GM23248 (cell line): Measurements from ENCODE around the gene VSX2. TPM values are rescaled to one million over a fixed set of nuclear protein-coding genes. Genes with fewer than 3 reads are reported as not detected.

ENCODE experiments used
- DNase-seq: peaks from one replicate; pipeline ENCODE4 v3.0.0-alpha.2; 2015
- H2AFZ ChIP-seq: fragments of 200-600 bp; sonication (generic); 2 replicates; pipeline ENCODE4 v1.6.1; 2016; ENCODE audit warnings: antibody characterized with exemption
- H3F3A ChIP-seq: fragments of 200-600 bp; sonication (generic); 2 replicates; pipeline ENCODE4 v1.6.1; 2016; ENCODE audit warnings: mild to moderate bottlenecking, antibody characterized with exemption, mixed run types; ENCODE audit not compliant: insufficient read depth
- H3K27ac ChIP-seq: fragments of 200-600 bp; sonication (generic); 2 replicates; pipeline ENCODE4 v1.5.1; 2016; ENCODE audit warnings: mild to moderate bottlenecking
- H3K27me3 ChIP-seq: fragments of 200-600 bp; sonication (generic); replicated peaks from 2 replicates; pipeline ENCODE4 v1.6.1; 2016; ENCODE audit warnings: mild to moderate bottlenecking; ENCODE audit not compliant: insufficient read depth
- H3K36me3 ChIP-seq: fragments of 200-600 bp; sonication (generic); 2 replicates; pipeline ENCODE4 v1.6.1; 2016; ENCODE audit warnings: low read depth, mild to moderate bottlenecking
- H3K4me1 ChIP-seq: fragments of 200-600 bp; sonication (generic); 2 replicates; pipeline ENCODE4 v1.6.1; 2016; ENCODE audit warnings: mild to moderate bottlenecking; ENCODE audit not compliant: insufficient read depth
- H3K4me2 ChIP-seq: fragments of 200-600 bp; sonication (generic); one replicate; pipeline ENCODE4 v1.6.1; 2016; ENCODE audit warnings: mild to moderate bottlenecking; ENCODE audit not compliant: unreplicated experiment
- H3K4me3 ChIP-seq: fragments of 200-600 bp; sonication (generic); 2 replicates; pipeline ENCODE4 v1.5.1; 2016; ENCODE audit warnings: mild to moderate bottlenecking
- H3K79me2 ChIP-seq: fragments of 200-600 bp; sonication (generic); 2 replicates; pipeline ENCODE4 v1.6.1; 2016; ENCODE audit warnings: mild to moderate bottlenecking; ENCODE audit not compliant: insufficient read depth
- H3K9ac ChIP-seq: fragments of 200-600 bp; sonication (generic); 2 replicates; pipeline ENCODE4 v1.6.1; 2016; ENCODE audit warnings: mild to moderate bottlenecking
- H3K9me2 ChIP-seq: fragments of 200-600 bp; sonication (generic); 2 replicates; pipeline ENCODE4 v1.6.1; 2016; ENCODE audit warnings: mixed run types, mild to moderate bottlenecking, moderate library complexity; ENCODE audit not compliant: insufficient read depth
- H3K9me3 ChIP-seq: fragments of 200-600 bp; sonication (generic); one replicate; pipeline ENCODE4 v1.6.1; 2017; ENCODE audit warnings: low read depth
- H4K20me1 ChIP-seq: fragments of 200-600 bp; sonication (generic); 2 replicates; pipeline ENCODE4 v1.6.0; 2016; ENCODE audit not compliant: insufficient read depth
- EZH2 ChIP-seq: fragments of 200-600 bp; sonication (generic); IDR thresholded peaks from 2 replicates; pipeline ENCODE4 v1.6.1; 2018; ENCODE audit warnings: antibody characterized with exemption, mild to moderate bottlenecking; ENCODE audit not compliant: insufficient read depth, poor library complexity, severe bottlenecking
- EZH2phosphoT487 ChIP-seq: fragments of 200-600 bp; sonication (generic); IDR thresholded peaks from 2 replicates; pipeline ENCODE4 v1.6.1; 2018; ENCODE audit warnings: antibody characterized with exemption, moderate library complexity, mild to moderate bottlenecking, low read depth; ENCODE audit not compliant: insufficient read depth
- WGBS, 2 experiments: methylation state at CpG; one replicate each; pipeline ENCODE4 v1.1.6; 2015 to 2017; ENCODE audit warnings: low lambda C conversion rate in 2 of 2, low coverage in 1 of 2; ENCODE audit errors: missing lambda C conversion rate in 2 of 2; 5-methylcytosine and 5-hydroxymethylcytosine counted together
- in situ Hi-C: fragments of 300-500 bp; cut with MboI; formaldehyde crosslinking; loops from 2 replicates; pipeline ENCODE4 v1.15.0; 2020
- polyA plus RNA-seq: library from polyadenylated mRNA; unstranded; fragments of >200 nt; fragmentation: Nextera tagmentation; extraction: Ambion mirVana; gene quantifications from 2 replicates; pipeline ENCODE4 v1.2.1, GENCODE V29; 2016
- total RNA-seq: library from RNA; depleted of rRNA; stranded (reverse); fragments of >200 nt; shearing (Covaris generic); gene quantifications from 2 replicates; pipeline ENCODE4 v1.2.3, GENCODE V29; 2014

The VSX2 gene
- total and polyA plus RNA-seq, 2 experiments from 2014 or later = not detected

- in situ Hi-C loops = no loop called here
- H2AFZ ChIP-seq = no peak overlapping the region
- H3K4me1 ChIP-seq = no peaks in the 10 kb centered on the region
- no peak overlapping the region for H3K4me3 ChIP-seq
- H3K79me2 ChIP-seq = no peaks in the 10 kb centered on the region
- H3F3A ChIP-seq = no peaks in the 10 kb centered on the region
- no peaks in the 10 kb centered on the region for H3K36me3 ChIP-seq
- WGBS, 2 experiments = 8% methylated on average over 5 of the region's 5 CpGs
- H3K27ac ChIP-seq = no peak overlapping the region
- H4K20me1 ChIP-seq = no peaks in the 10 kb centered on the region
- DNase-seq = no peak
- TF ChIP-seq EZH2phosphoT487 = 0 out of 2 replicates have a peak, but pooled peaks have one; percentile 37
- no peak for TF ChIP-seq EZH2
- no peaks in the 10 kb centered on the region for H3K9me2 ChIP-seq
- H3K9me3 ChIP-seq = no peaks in the 10 kb centered on the region
- no peak overlapping the region for H3K9ac ChIP-seq
- peaks cover 96% of the 10 kb centered on the region for H3K27me3 ChIP-seq
- no peak overlapping the region for H3K4me2 ChIP-seq
Observed at GRCh38 chr14:74243051-74243450, 3.8 kb downstream of the VSX2 start.

- Histone ChIP-seq H3K79me2 (no peaks in the 10 kb centered on the region), H3K9me3 (no peaks in the 10 kb centered on the region), H3K4me1 (no peaks in the 10 kb centered on the region), H3F3A (no peaks in the 10 kb centered on the region), H2AFZ (no peak overlapping the region), H3K4me3 (no peak overlapping the region), H3K9ac (no peak overlapping the region), H3K9me2 (no peaks in the 10 kb centered on the region), H3K27ac (no peak overlapping the region), H3K4me2 (no peak overlapping the region), H3K36me3 (no peaks in the 10 kb centered on the region), H4K20me1 (no peaks in the 10 kb centered on the region), H3K27me3 (peaks cover 93% of the 10 kb centered on the region)
- DNase-seq = no peak
- 22 to 28% methylated on average over 3 of the region's 3 CpGs for WGBS, 2 experiments
- TF ChIP-seq EZH2 = no peak
- no peak for TF ChIP-seq EZH2phosphoT487
- in situ Hi-C loops = no loop called here
Observed at GRCh38 chr14:74244115-74244514, 4.9 kb downstream of the VSX2 start.

- H3K4me2 ChIP-seq = no peak overlapping the region
- H3F3A ChIP-seq = no peaks in the 10 kb centered on the region
- H3K9me2 ChIP-seq = no peaks in the 10 kb centered on the region
- no peak overlapping the region for H3K9ac ChIP-seq
- H3K27ac ChIP-seq = no peak overlapping the region
- no peak overlapping the region for H2AFZ ChIP-seq
- no peaks in the 10 kb centered on the region for H3K9me3 ChIP-seq
- H3K4me3 ChIP-seq = no peak overlapping the region
- H3K36me3 ChIP-seq = no peaks in the 10 kb centered on the region
- 30 to 42% methylated on average over 7 of the region's 7 CpGs for WGBS, 2 experiments
- H4K20me1 ChIP-seq = no peaks in the 10 kb centered on the region
- no peaks in the 10 kb centered on the region for H3K79me2 ChIP-seq
- H3K4me1 ChIP-seq = no peaks in the 10 kb centered on the region
- TF ChIP-seq EZH2phosphoT487 (no peak), EZH2 (no peak)
- in situ Hi-C loops = no loop called here
- H3K27me3 ChIP-seq = peaks cover 81% of the 10 kb centered on the region
- DNase-seq = no peak
Observed at GRCh38 chr14:74245292-74245691, 6.0 kb downstream of the VSX2 start.

GRCh38 chr14:74246542-74246941 is 7.3 kb downstream of the VSX2 start:
- WGBS, 2 experiments = 64 to 70% methylated on average over 8 of the region's 8 CpGs
- no peak overlapping the region for H2AFZ ChIP-seq
- H4K20me1 ChIP-seq = no peaks in the 10 kb centered on the region
- H3K9me3 ChIP-seq = no peaks in the 10 kb centered on the region
- TF ChIP-seq EZH2phosphoT487 (no peak), EZH2 (no peak)
- no peaks in the 10 kb centered on the region for H3F3A ChIP-seq
- H3K36me3 ChIP-seq = no peaks in the 10 kb centered on the region
- H3K27ac ChIP-seq = no peak overlapping the region
- in situ Hi-C loops = no loop called here
- H3K4me1 ChIP-seq = no peaks in the 10 kb centered on the region
- no peak for DNase-seq
- no peak overlapping the region for H3K9ac ChIP-seq
- no peak overlapping the region for H3K4me3 ChIP-seq
- H3K79me2 ChIP-seq = no peaks in the 10 kb centered on the region
- H3K9me2 ChIP-seq = no peaks in the 10 kb centered on the region
- H3K4me2 ChIP-seq = no peak overlapping the region
- peaks cover 68% of the 10 kb centered on the region for H3K27me3 ChIP-seq

GRCh38 chr14:74248017-74248416 is 8.8 kb downstream of the VSX2 start:
- Histone ChIP-seq H3K27me3 (peaks cover 54% of the 10 kb centered on the region), H3K36me3 (no peaks in the 10 kb centered on the region), H3K9ac (no peak overlapping the region), H3K9me3 (no peaks in the 10 kb centered on the region), H3K4me2 (no peak overlapping the region), H3K79me2 (no peaks in the 10 kb centered on the region), H3F3A (no peaks in the 10 kb centered on the region), H3K4me1 (no peaks in the 10 kb centered on the region), H3K27ac (no peak overlapping the region), H2AFZ (no peak overlapping the region), H4K20me1 (no peaks in the 10 kb centered on the region), H3K4me3 (no peak overlapping the region), H3K9me2 (no peaks in the 10 kb centered on the region)
- TF ChIP-seq EZH2phosphoT487 = no peak
- TF ChIP-seq EZH2 = no peak
- 53 to 67% methylated on average over 6 of the region's 6 CpGs for WGBS, 2 experiments
- no peak for DNase-seq
- in situ Hi-C loops = no loop called here
